ENCODE results near the gene PLXDC2.

- TF ChIP-seq CTCF (IDR thresholded peaks at IDR 0.05): no peak
- no peak for TF ChIP-seq POLR2A (IDR thresholded peaks at IDR 0.05)
Observed at GRCh38 chr10:19888061-19888660, 71.9 kb downstream of the PLXDC2 start.
